Measurements from ENCODE around the gene SLC25A6.
"Not testable (repeated sequence)": the region's sequence is repeated elsewhere in the genome, so short reads cannot be mapped to it uniquely, and the experiment has no call there.

SLC25A6 gene

DNA sequence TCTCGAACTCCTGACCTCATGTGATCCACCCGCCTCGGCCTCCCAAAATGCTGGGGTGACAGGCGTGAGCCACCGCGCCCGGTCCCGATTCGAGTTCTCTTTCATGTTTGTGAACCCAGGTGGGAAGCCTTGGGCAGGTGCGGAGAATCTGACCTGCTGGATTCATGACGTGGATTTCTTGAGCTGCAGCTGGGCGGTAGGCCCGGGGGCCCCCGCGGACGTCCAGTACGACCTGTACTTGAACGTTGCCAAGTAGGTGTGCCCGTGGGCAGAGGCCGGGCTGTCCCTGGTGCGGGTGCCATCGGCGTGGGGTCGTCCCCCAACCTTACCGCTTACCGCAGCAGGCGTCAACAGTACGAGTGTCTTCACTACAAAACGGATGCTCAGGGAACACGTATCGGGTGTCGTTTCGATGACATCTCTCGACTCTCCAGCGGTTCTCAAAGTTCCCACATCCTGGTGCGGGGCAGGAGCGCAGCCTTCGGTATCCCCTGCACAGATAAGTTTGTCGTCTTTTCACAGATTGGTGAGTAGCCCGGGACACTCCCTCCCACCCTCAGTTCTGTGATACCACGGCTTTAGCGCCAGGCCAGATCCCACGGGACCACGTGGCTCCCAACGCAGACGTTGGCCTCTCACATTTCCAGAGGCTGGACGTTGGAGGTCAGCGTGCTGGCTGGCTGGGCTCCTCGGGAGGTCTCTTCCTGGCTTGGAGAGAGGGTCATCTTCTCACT, 39.8 kb downstream of the SLC25A6 start:
- DNase-seq, result no peak

GRCh38 chrX:1349606-1350005, 42.3 kb downstream of the SLC25A6 start:
- not testable (repeated sequence) for DNase-seq

GRCh38 chrX:1341545-1342184, 50.2 kb downstream of the SLC25A6 start:
- no peak for DNase-seq

DNA sequence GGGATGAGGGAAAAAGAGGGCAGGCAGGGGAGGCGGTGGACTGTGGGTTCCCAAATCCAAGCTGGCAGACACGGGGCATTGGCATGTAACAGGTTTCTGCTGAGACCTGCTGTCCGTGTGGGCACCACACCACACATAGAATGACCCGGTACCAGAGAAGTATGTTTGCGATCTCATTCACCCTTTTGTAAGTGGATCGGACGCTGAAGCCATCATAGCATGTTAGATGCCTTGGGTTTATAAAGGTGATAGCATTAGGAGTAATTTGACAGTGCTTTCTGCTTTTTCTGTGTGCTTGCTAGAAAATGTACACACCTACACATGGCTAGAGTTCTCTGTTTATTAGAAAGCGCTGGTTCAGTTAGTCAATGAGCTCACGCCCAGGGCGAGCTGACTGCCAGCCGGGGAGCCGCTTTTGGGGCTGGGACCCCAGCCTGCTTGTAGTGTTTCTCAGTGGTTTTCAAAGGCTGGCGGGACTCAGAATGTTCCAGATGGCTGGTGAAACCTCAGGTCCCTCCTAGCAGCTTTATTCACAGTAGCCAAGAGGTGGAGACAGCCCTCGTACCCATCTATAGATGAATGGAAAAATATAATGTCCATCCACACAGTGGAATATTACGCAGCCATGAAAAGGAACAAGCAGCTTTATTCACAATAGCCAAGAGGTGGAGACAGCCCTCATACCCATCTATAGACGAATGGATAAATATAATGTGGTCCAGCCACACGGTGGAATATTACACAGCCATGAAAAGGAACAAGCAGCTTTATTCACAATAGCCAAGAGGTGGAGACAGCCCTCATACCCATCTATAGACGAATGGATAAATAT, 54.7 kb downstream of the SLC25A6 start:
- DNase-seq, result no peak

DNA sequence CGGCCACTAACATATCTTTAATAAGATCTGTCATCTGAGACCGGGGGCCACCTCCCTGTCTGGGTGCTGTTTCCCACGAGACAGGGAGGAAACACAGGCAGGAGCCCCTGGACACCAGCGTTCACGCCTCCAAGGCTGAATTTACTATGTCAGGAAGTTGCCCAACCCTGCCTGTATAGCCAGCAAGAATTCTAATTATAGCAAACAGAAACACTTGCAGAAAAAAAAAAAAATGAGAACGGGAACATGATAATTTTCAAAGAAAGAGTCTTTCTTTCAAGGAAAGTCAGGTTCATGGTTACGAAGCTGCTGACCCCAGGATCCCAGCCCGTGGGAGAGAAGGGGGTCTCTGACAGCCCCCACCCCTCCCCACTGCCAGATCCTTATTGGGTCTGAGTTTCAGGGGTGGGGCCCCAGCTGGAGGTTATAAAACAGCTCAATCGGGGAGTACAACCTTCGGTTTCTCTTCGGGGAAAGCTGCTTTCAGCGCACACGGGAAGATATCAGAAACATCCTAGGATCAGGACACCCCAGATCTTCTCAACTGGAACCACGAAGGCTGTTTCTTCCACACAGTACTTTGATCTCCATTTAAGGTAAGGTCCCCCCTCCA, 55.5 kb downstream of the SLC25A6 start, which contains the start of gene IL3RA:
Gene IL3RA, plus strand, starts transcription at position 455 of the 613 bp plus-strand sequence. CDS start 4,981 bp downstream, outside the sequence.
- no peak for DNase-seq
